Measurements from ENCODE around the gene EREG.

DNA sequence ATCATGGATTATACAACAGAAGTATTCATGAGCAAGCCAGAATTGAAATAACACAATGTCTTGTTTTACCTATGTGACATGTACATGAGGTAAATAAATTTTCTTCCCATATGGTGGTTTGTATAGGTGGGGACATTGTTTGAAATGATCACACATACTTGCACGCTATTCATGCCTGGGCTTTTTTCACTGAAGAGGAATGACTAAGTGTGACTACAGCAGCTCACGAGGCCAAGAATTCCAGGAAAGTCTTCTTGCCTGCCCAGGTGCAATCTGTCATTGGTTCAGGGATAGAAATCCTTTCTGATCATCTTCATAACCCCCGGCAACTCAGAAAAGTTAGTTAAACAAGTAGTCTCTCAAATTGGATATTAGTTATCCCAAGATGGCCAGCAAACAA is 43.7 kb downstream of the EREG start:
- TF ChIP-seq POLR2A (IDR thresholded peaks at IDR 0.05; ENCODE audit: low read depth, low read length) (no peak), POLR2AphosphoS5 (IDR thresholded peaks at IDR 0.05; ENCODE audit: low read depth, low read length) (no peak)

Data from GM12891 (cell line).